KOPT-K1 (cell line): ENCODE data around the gene MC5R.
"Not testable (repeated sequence)": the region's sequence is repeated elsewhere in the genome, so short reads cannot be mapped to it uniquely, and the experiment has no call there.

Experiments used
- H3K27ac ChIP-seq: fragments of 200-600 bp; sonication (generic); 2 replicates; pipeline ENCODE4 v1.5.1; 2016; ENCODE audit warnings: antibody characterized with exemption, mild to moderate bottlenecking, low read depth, low read length; ENCODE audit not compliant: poor library complexity, severe bottlenecking
- H3K36me3 ChIP-seq: fragments of 200-600 bp; sonication (generic); 2 replicates; pipeline ENCODE4 v1.5.1; 2017; ENCODE audit warnings: antibody characterized with exemption, mild to moderate bottlenecking, low read length, moderate library complexity; ENCODE audit not compliant: insufficient read depth
- H3K9me3 ChIP-seq: fragments of 200-600 bp; sonication (generic); 2 replicates; pipeline ENCODE4 v1.5.1; 2017; ENCODE audit warnings: antibody characterized with exemption, low read length, mild to moderate bottlenecking; ENCODE audit not compliant: insufficient read depth, poor library complexity, severe bottlenecking

MC5R gene

DNA sequence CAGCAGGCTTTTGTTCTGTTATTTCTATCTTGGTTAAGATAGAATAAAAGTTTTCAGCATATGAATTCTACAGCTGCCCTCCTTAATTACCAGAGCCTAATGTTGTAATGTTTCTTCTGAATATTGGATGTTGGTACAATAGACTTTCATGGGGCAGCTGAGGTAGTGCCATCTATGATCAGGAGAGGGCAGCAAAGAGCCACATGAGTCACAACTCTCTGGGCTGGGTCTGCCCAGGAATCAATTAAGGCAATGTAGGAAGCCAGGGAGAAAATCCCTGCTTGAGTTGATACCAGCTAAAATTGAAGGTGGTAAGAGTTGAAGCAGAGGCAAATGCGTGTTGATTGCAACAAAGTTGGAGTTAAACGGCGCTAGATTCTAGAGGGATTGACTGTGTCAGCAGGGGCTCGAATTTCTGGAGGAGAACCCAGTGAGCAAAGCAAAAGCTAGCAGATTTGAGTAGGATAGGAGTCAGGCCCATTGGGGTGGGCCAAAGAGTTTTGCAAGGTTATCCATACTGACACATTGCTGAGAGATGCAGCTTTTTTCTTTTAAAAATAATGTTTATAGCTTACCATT, 10.6 kb upstream of the MC5R start:
- no peaks in the 10 kb centered on the region for H3K9me3 ChIP-seq
- no peak overlapping the region for H3K27ac ChIP-seq
- H3K36me3 ChIP-seq = no peaks in the 10 kb centered on the region

DNA sequence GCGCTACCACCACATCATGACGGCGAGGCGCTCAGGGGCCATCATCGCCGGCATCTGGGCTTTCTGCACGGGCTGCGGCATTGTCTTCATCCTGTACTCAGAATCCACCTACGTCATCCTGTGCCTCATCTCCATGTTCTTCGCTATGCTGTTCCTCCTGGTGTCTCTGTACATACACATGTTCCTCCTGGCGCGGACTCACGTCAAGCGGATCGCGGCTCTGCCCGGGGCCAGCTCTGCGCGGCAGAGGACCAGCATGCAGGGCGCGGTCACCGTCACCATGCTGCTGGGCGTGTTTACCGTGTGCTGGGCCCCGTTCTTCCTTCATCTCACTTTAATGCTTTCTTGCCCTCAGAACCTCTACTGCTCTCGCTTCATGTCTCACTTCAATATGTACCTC, 2.3 kb downstream of the MC5R start:
- no peaks in the 10 kb centered on the region for H3K9me3 ChIP-seq
- no peak overlapping the region for H3K27ac ChIP-seq

DNA sequence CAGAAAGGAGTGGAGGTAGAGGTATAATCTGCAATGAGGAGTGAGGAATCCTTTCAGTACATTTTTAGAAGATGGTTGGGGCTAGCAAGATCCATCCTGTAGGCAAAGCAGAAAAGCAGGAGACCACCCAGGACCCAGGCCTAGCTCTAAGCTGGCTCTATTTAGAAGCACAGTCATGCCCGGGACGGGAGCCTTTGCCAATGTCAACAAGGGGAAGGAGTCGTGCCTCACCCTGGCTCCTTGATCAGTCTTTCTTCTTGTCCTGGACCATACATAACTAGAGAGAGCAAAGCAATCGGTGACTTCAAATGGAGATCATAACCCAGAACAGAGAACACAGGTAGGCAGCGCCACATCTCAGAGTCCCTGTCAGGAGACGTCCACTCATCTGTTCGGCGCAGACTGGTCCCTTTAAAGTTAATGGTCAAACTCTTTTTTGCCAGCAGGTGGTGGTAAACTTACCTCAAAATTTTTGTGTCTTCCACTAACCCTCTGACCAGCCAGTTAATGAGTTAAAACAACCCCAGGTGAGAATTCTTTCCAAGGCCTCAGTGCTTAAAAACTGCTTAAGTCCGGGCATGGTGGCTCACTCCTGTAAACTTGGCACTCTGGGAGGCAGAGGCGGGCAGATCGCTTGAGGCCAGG, 8.0 kb downstream of the MC5R start:
- no peak overlapping the region for H3K27ac ChIP-seq
- no peaks in the 10 kb centered on the region for H3K9me3 ChIP-seq
- no peaks in the 10 kb centered on the region for H3K36me3 ChIP-seq

More for the DNA sequence above, 2.3 kb downstream of the MC5R start:
- H3K36me3 ChIP-seq = no peaks in the 10 kb centered on the region

DNA sequence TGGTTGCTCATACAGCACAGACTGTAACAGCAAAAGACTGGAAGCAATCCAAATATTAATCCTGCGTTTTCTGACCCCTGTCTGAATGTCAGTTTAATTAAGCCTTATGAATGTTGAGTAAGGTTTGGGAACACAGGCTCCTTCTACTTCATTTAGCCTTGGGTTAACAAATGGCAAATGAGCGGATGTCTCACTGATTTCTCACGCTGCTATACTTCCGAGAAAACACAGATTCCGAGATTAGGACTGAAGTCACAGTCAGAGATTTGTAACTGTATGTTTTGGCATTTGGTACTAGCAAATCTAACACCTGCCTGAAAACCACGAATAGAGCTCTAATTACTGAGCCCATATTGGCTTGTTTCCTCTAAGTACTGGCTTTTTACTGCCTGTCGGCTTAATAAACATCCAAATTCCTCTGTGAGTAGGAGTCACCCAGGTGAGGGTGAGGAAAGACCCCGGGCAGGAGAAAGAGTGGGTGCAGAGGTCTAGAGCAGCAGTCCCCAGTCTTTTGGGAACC, 10.6 kb downstream of the MC5R start:
- Histone ChIP-seq H3K9me3 (no peaks in the 10 kb centered on the region), H3K36me3 (no peaks in the 10 kb centered on the region), H3K27ac (no peak overlapping the region)

- Histone ChIP-seq H3K9me3 (no peaks in the 10 kb centered on the region), H3K36me3 (no peaks in the 10 kb centered on the region), H3K27ac (no peak overlapping the region)
These were observed 11.3 kb downstream of the MC5R start for GRCh38 chr18:13835202-13835601.

GRCh38 chr18:13836559-13836958, 12.6 kb downstream of the MC5R start:
- no peak overlapping the region for H3K27ac ChIP-seq
- no peaks in the 10 kb centered on the region for H3K36me3 ChIP-seq
- no peaks in the 10 kb centered on the region for H3K9me3 ChIP-seq

DNA sequence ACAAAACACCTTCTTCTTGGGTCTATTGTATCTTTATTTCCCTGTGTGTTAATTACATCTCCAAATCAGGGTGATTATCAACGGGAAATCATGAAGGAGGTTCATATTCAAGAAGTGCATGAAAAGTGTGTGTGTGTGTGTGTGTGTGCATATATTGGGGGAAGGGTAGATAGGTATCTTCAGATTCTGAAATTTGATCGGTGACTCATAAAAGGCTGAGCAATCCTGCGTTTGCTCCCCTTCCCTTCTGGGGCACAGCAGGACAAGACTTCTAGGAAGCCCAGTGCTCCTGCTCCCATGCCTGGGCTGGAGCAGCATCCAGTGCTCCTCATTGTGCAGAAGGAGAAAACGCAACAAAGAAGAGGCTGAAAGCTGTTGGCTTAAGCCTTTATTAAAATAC, 25.8 kb downstream of the MC5R start:
- Histone ChIP-seq H3K9me3 (peaks cover 15% of the 10 kb centered on the region), H3K27ac (no peak overlapping the region), H3K36me3 (no peaks in the 10 kb centered on the region)

- not testable (repeated sequence) for H3K27ac ChIP-seq, H3K36me3 ChIP-seq, H3K9me3 ChIP-seq
These were observed 38.9 kb downstream of the MC5R start for GRCh38 chr18:13862898-13863297.

DNA sequence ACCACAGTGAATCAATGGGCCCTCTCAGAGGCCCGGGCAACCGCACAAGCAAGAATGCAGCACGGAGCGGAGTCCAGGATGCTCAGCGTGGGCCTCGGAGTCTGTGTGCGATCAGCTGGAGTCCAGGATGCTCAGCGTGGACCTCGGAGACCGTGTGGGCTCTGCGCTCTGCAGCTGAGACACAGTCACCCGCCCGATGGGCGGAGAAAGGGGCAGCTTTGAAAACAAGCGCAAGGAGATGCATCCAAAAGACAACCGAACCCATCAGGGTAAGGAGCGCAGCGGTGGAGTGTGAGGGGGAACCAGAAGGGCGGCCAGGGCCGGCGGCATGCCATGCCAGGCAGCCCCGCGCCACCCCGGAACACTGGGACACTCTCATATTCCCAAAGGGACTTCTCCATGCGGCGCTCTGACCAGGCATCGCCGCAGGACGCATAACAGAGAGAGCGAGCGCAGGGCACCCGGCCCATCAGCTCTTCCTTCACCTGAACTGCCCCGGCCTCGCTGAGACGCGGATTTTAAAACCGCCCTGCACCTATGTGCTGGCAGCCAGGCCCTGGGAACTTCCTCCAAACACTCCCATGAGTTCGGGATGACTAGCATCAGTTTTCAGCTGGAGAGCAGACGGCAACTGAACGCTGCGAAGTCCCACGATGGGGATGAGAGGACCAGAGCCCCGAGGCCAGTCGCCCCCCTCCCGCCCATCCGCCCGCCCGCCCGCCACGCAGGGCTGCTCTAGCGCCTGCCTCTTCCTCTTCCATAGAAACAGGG, 44.7 kb downstream of the MC5R start:
- Histone ChIP-seq H3K36me3 (no peaks in the 10 kb centered on the region), H3K9me3 (no peaks in the 10 kb centered on the region), H3K27ac (no peak overlapping the region)

DNA sequence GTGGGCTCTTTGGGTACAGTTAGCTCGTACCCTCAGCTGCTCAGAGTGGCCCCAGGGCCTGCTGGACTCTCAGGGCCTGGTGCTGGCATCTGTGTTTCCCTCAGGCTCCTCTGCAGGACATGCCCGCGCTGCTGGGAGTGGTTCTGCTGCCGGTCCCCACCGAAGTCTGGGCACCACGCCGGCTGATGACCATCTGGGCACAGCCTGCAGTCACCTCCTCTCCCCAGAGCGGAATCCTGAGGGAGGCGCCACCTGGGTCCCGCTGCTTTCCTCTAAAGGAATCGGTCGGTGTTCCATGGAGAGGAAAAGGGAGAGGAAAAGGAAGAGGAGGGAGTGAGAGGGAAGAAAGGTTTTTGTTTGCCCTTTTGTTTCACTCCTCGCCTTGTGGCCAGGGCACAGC, 47.8 kb downstream of the MC5R start:
- H3K36me3 ChIP-seq = no peaks in the 10 kb centered on the region
- no peak overlapping the region for H3K27ac ChIP-seq
- no peaks in the 10 kb centered on the region for H3K9me3 ChIP-seq

DNA sequence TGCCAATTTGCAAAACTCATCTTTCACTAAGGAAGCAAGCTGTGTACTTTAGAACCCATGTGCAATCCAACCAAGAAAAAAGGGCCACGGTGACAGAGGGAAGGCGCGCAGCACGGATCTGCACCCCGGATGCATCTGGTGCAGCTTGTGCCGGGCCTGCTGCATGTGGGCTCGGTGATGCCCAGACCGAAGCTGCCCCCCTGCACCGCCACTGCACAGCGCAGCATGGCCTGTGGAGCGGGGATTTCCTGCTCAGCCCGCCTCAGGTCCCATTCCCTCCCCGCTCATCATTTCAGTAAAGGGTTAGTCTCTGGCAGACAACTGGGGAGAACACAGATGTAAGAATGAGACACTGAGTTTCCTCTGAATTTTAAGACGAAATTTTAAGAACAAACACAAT, 48.4 kb downstream of the MC5R start:
- no peak overlapping the region for H3K27ac ChIP-seq

GRCh38 chr18:13872932-13873331, 49.0 kb downstream of the MC5R start:
- Histone ChIP-seq H3K9me3 (no peaks in the 10 kb centered on the region), H3K27ac (no peak overlapping the region), H3K36me3 (no peaks in the 10 kb centered on the region)

More for the DNA sequence above, 48.4 kb downstream of the MC5R start:
- Histone ChIP-seq H3K9me3 (no peaks in the 10 kb centered on the region), H3K36me3 (no peaks in the 10 kb centered on the region)

DNA sequence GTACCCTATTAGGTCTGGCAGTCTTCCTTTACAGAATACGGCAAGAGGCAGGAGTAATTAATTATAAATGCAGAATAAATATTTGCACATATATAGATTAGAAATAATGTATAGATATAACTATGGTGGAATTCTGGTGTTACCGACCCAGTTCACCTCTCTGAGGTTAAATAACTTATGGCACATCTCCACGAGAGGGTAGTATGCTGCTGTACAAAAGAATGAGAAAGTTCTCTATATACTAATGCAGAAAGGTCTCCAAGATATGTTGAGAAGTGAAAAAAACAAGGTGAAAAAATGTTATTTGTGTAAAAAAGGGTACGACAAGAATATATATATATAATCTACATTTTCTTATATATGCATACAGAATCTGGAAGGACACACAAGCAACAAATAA, 50.6 kb downstream of the MC5R start:
- Histone ChIP-seq H3K27ac (no peak overlapping the region), H3K9me3 (no peaks in the 10 kb centered on the region), H3K36me3 (no peaks in the 10 kb centered on the region)
